Dendritic cell treated with granulocyte-macrophage colony-stimulating factor and Interleukin-4, amounts not matched to agents 40 ng/mL and 50 ng/mL, for 4 days (primary cell): ENCODE measurements around the gene ASPHD2.

Experiments used
- H3K27ac Mint-ChIP-seq: one replicate; pipeline ENCODE4 v1.8.0; 2022; ENCODE audit warnings: mild to moderate bottlenecking, mixed read lengths
- H3K27me3 Mint-ChIP-seq: one replicate; pipeline ENCODE4 v1.8.0; 2022; ENCODE audit warnings: mild to moderate bottlenecking, mixed read lengths
- H3K36me3 Mint-ChIP-seq: one replicate; pipeline ENCODE4 v1.8.0; 2022; ENCODE audit warnings: low read depth, mixed read lengths
- H3K4me1 Mint-ChIP-seq: one replicate; pipeline ENCODE4 v1.8.0; 2022; ENCODE audit warnings: low read depth, mixed read lengths
- H3K4me3 Mint-ChIP-seq: one replicate; pipeline ENCODE4 v1.8.0; 2022; ENCODE audit warnings: mild to moderate bottlenecking, moderate library complexity, mixed read lengths
- H3K9me3 Mint-ChIP-seq: one replicate; pipeline ENCODE4 v1.8.0; 2022; ENCODE audit warnings: mixed read lengths
- intact Hi-C: fragments of 100-400 bp; cut with micrococcal nuclease; formaldehyde crosslinking; loops from one replicate; pipeline ENCODE4 v1.15.0; 2022

ASPHD2 gene

GRCh38 chr22:26481112-26481693 lies 52.1 kb downstream of the ASPHD2 start:
- H3K36me3 Mint-ChIP-seq: peaks cover 60% of the 10 kb centered on the region
- intact Hi-C loops: no loop called here

GRCh38 chr22:26481694-26482093 lies 52.6 kb downstream of the ASPHD2 start:
- Mint-ChIP-seq H3K36me3 (peaks cover 60% of the 10 kb centered on the region), H3K27me3 (no peaks in the 10 kb centered on the region), H3K9me3 (no peaks in the 10 kb centered on the region), H3K4me3 (peak overlapping the region; percentile 52), H3K4me1 (peaks cover 84% of the 10 kb centered on the region), H3K27ac (peak overlapping the region; percentile 95)
- intact Hi-C loops: no loop called here

More at GRCh38 chr22:26481112-26481693, 52.1 kb downstream of the ASPHD2 start:
- Mint-ChIP-seq H3K27me3 (no peaks in the 10 kb centered on the region), H3K27ac (peak overlapping the region; percentile 95), H3K4me1 (peaks cover 86% of the 10 kb centered on the region), H3K9me3 (no peaks in the 10 kb centered on the region), H3K4me3 (no peak overlapping the region)

GRCh38 chr22:26482161-26482560 lies 53.1 kb downstream of the ASPHD2 start:
- Mint-ChIP-seq H3K9me3 (no peaks in the 10 kb centered on the region), H3K36me3 (peaks cover 60% of the 10 kb centered on the region), H3K27ac (peak overlapping the region; percentile 95), H3K27me3 (no peaks in the 10 kb centered on the region), H3K4me1 (peaks cover 80% of the 10 kb centered on the region), H3K4me3 (peak overlapping the region; percentile 86)
- intact Hi-C loops: no loop called here

- Mint-ChIP-seq H3K36me3 (peaks cover 60% of the 10 kb centered on the region), H3K4me3 (peak overlapping the region; percentile 86), H3K4me1 (peaks cover 71% of the 10 kb centered on the region), H3K27me3 (no peaks in the 10 kb centered on the region), H3K9me3 (no peaks in the 10 kb centered on the region), H3K27ac (peak overlapping the region; percentile 95)
- intact Hi-C loops: loop anchor here (1.0 kb wide), 1 partner anchor 29 kb away; the partner anchor contains the start of gene TFIP11
Observed at GRCh38 chr22:26483043-26483438, 54.0 kb downstream of the ASPHD2 start.

- H3K4me3 Mint-ChIP-seq: peak within 1 kb of the TSS; percentile 86
- intact Hi-C loops: loop anchor here (1.0 kb wide), 1 partner anchor 29 kb away; the partner anchor contains the start of gene TFIP11
- H3K9me3 Mint-ChIP-seq: no peaks in the 10 kb centered on the region
- peaks cover 67% of the 10 kb centered on the region for H3K4me1 Mint-ChIP-seq
- H3K36me3 Mint-ChIP-seq: peaks cover 60% of the 10 kb centered on the region
- peak within 1 kb of the TSS; percentile 95 for H3K27ac Mint-ChIP-seq
- no peaks in the 10 kb centered on the region for H3K27me3 Mint-ChIP-seq
Observed at GRCh38 chr22:26483439-26484359, 54.6 kb downstream of the ASPHD2 start, which contains the start of the genes HPS4 and SRRD. TSS of gene HPS4 (minus strand) at chr22:26483783. CDS start at chr22:26481762, 2,021 bp downstream. TSS of gene SRRD (plus strand) at chr22:26483877. CDS start at chr22:26483891, 14 bp downstream.

GRCh38 chr22:26484360-26484706 lies 55.3 kb downstream of the ASPHD2 start:
- H3K4me1 Mint-ChIP-seq: peaks cover 63% of the 10 kb centered on the region
- no peaks in the 10 kb centered on the region for H3K27me3 Mint-ChIP-seq
- H3K4me3 Mint-ChIP-seq: peak overlapping the region; percentile 86
- peak overlapping the region; percentile 95 for H3K27ac Mint-ChIP-seq
- no peaks in the 10 kb centered on the region for H3K9me3 Mint-ChIP-seq
- intact Hi-C loops: no loop called here
- H3K36me3 Mint-ChIP-seq: peaks cover 63% of the 10 kb centered on the region

- intact Hi-C loops: no loop called here
- Mint-ChIP-seq H3K9me3 (no peaks in the 10 kb centered on the region), H3K36me3 (peaks cover 69% of the 10 kb centered on the region), H3K4me1 (peaks cover 56% of the 10 kb centered on the region), H3K27me3 (no peaks in the 10 kb centered on the region), H3K4me3 (no peak overlapping the region), H3K27ac (no peak overlapping the region)
Observed at GRCh38 chr22:26485013-26485412, 56.0 kb downstream of the ASPHD2 start.

- Mint-ChIP-seq H3K9me3 (no peaks in the 10 kb centered on the region), H3K27ac (no peak overlapping the region), H3K4me1 (peaks cover 48% of the 10 kb centered on the region), H3K27me3 (no peaks in the 10 kb centered on the region), H3K36me3 (peaks cover 73% of the 10 kb centered on the region), H3K4me3 (no peak overlapping the region)
- intact Hi-C loops: no loop called here
Observed at GRCh38 chr22:26485806-26486390, 56.8 kb downstream of the ASPHD2 start.

- Mint-ChIP-seq H3K4me3 (no peak overlapping the region), H3K9me3 (no peaks in the 10 kb centered on the region), H3K27me3 (no peaks in the 10 kb centered on the region), H3K36me3 (peaks cover 73% of the 10 kb centered on the region), H3K27ac (no peak overlapping the region), H3K4me1 (peaks cover 43% of the 10 kb centered on the region)
- intact Hi-C loops: no loop called here
Observed at GRCh38 chr22:26486394-26486793, 57.3 kb downstream of the ASPHD2 start.

- H3K27ac Mint-ChIP-seq: no peak overlapping the region
Observed at GRCh38 chr22:26487996-26488395, 58.9 kb downstream of the ASPHD2 start.

GRCh38 chr22:26489447-26490036 lies 60.5 kb downstream of the ASPHD2 start:
- H3K9me3 Mint-ChIP-seq: no peaks in the 10 kb centered on the region
- H3K27me3 Mint-ChIP-seq: no peaks in the 10 kb centered on the region
- intact Hi-C loops: no loop called here
- H3K36me3 Mint-ChIP-seq: peaks cover 88% of the 10 kb centered on the region
- H3K27ac Mint-ChIP-seq: no peak overlapping the region
- H3K4me3 Mint-ChIP-seq: no peak overlapping the region
- peaks cover 18% of the 10 kb centered on the region for H3K4me1 Mint-ChIP-seq

More at GRCh38 chr22:26487996-26488395, 58.9 kb downstream of the ASPHD2 start:
- peaks cover 84% of the 10 kb centered on the region for H3K36me3 Mint-ChIP-seq
- H3K4me3 Mint-ChIP-seq: no peak overlapping the region
- H3K27me3 Mint-ChIP-seq: no peaks in the 10 kb centered on the region
- intact Hi-C loops: no loop called here
- H3K9me3 Mint-ChIP-seq: no peaks in the 10 kb centered on the region
- H3K4me1 Mint-ChIP-seq: peaks cover 27% of the 10 kb centered on the region

- no peaks in the 10 kb centered on the region for H3K4me1 Mint-ChIP-seq
- intact Hi-C loops: no loop called here
- H3K27me3 Mint-ChIP-seq: no peaks in the 10 kb centered on the region
- H3K4me3 Mint-ChIP-seq: no peak overlapping the region
- peaks cover 97% of the 10 kb centered on the region for H3K36me3 Mint-ChIP-seq
- no peak overlapping the region for H3K27ac Mint-ChIP-seq
- H3K9me3 Mint-ChIP-seq: no peaks in the 10 kb centered on the region
Observed at GRCh38 chr22:26492220-26492619, 63.2 kb downstream of the ASPHD2 start.

GRCh38 chr22:26494506-26494905 lies 65.4 kb downstream of the ASPHD2 start:
- H3K36me3 Mint-ChIP-seq: peaks cover 97% of the 10 kb centered on the region
- no peaks in the 10 kb centered on the region for H3K27me3 Mint-ChIP-seq
- H3K9me3 Mint-ChIP-seq: no peaks in the 10 kb centered on the region
- no peaks in the 10 kb centered on the region for H3K4me1 Mint-ChIP-seq
- no peak overlapping the region for H3K27ac Mint-ChIP-seq
- no peak overlapping the region for H3K4me3 Mint-ChIP-seq
- intact Hi-C loops: no loop called here
